Activated T-cell treated with anti-CD3 and anti-CD28 coated beads, Interleukin-2, amount 50 U/mL, for 24 hours (primary cell): ENCODE results near the gene APOL6.
"Not testable (repeated sequence)": the region's sequence is repeated elsewhere in the genome, so short reads cannot be mapped to it uniquely, and the experiment has no call there.

Experiments
- DNase-seq: peaks from one replicate; pipeline ENCODE4 v3.0.0-alpha.2; 2020
- H3K27ac Mint-ChIP-seq: 2 replicates; pipeline ENCODE4 v1.8.0; 2020; ENCODE audit warnings: mild to moderate bottlenecking, mixed read lengths
- H3K27me3 Mint-ChIP-seq: 2 replicates; pipeline ENCODE4 v1.8.0; 2020; ENCODE audit warnings: mixed read lengths
- H3K36me3 Mint-ChIP-seq: 2 replicates; pipeline ENCODE4 v1.8.0; 2020; ENCODE audit warnings: low read depth, mixed read lengths
- H3K4me1 Mint-ChIP-seq: 2 replicates; pipeline ENCODE4 v1.8.0; 2020; ENCODE audit warnings: low read depth, mixed read lengths
- H3K4me3 Mint-ChIP-seq: 2 replicates; pipeline ENCODE4 v1.8.0; 2020; ENCODE audit warnings: mild to moderate bottlenecking, moderate library complexity, mixed read lengths
- H3K9me3 Mint-ChIP-seq: 2 replicates; pipeline ENCODE4 v1.8.0; 2020; ENCODE audit warnings: mixed read lengths

APOL6 gene

GRCh38 chr22:35663371-35663770 is 15.1 kb downstream of the APOL6 start:
- peak overlapping the region; percentile 43 for H3K4me3 Mint-ChIP-seq

GRCh38 chr22:35664955-35665587 is 16.8 kb downstream of the APOL6 start:
- H3K27me3 Mint-ChIP-seq = no peaks in the 10 kb centered on the region
- H3K27ac Mint-ChIP-seq = no peak overlapping the region
- H3K9me3 Mint-ChIP-seq = peaks cover 26% of the 10 kb centered on the region
- DNase-seq = no peak
- H3K4me3 Mint-ChIP-seq = no peak overlapping the region
- peaks cover 40% of the 10 kb centered on the region for H3K4me1 Mint-ChIP-seq
- H3K36me3 Mint-ChIP-seq = peaks cover 75% of the 10 kb centered on the region

More at GRCh38 chr22:35663371-35663770, 15.1 kb downstream of the APOL6 start:
- Mint-ChIP-seq H3K27ac (peak overlapping the region; percentile 59), H3K27me3 (no peaks in the 10 kb centered on the region), H3K4me1 (peaks cover 56% of the 10 kb centered on the region), H3K36me3 (peaks cover 90% of the 10 kb centered on the region), H3K9me3 (peaks cover 22% of the 10 kb centered on the region)
- no peak for DNase-seq

- not testable (repeated sequence) for H3K27me3 Mint-ChIP-seq, DNase-seq, H3K4me3 Mint-ChIP-seq, H3K27ac Mint-ChIP-seq
- Mint-ChIP-seq H3K9me3 (peaks cover 23% of the 10 kb centered on the region), H3K36me3 (peaks cover 59% of the 10 kb centered on the region), H3K4me1 (peaks cover 24% of the 10 kb centered on the region)
Measured at GRCh38 chr22:35666699-35667098, 18.5 kb downstream of the APOL6 start.

- H3K27me3 Mint-ChIP-seq = no peaks in the 10 kb centered on the region
- peaks cover 32% of the 10 kb centered on the region for H3K36me3 Mint-ChIP-seq
- H3K4me1 Mint-ChIP-seq = peaks cover 17% of the 10 kb centered on the region
- no peak overlapping the region for H3K27ac Mint-ChIP-seq
- no peak overlapping the region for H3K4me3 Mint-ChIP-seq
- peaks cover 40% of the 10 kb centered on the region for H3K9me3 Mint-ChIP-seq
- no peak for DNase-seq
Measured at GRCh38 chr22:35674335-35674734, 26.1 kb downstream of the APOL6 start.

GRCh38 chr22:35676065-35676464 is 27.8 kb downstream of the APOL6 start:
- H3K27ac Mint-ChIP-seq, DNase-seq, H3K27me3 Mint-ChIP-seq, H3K4me3 Mint-ChIP-seq: not testable (repeated sequence)
- H3K36me3 Mint-ChIP-seq = peaks cover 38% of the 10 kb centered on the region
- peaks cover 43% of the 10 kb centered on the region for H3K9me3 Mint-ChIP-seq
- peaks cover 33% of the 10 kb centered on the region for H3K4me1 Mint-ChIP-seq

- Mint-ChIP-seq H3K36me3 (peaks cover 36% of the 10 kb centered on the region), H3K4me3 (no peak overlapping the region), H3K9me3 (peaks cover 47% of the 10 kb centered on the region), H3K27me3 (no peaks in the 10 kb centered on the region), H3K27ac (no peak overlapping the region), H3K4me1 (peaks cover 34% of the 10 kb centered on the region)
- DNase-seq = no peak
Measured at GRCh38 chr22:35677460-35678187, 29.4 kb downstream of the APOL6 start.

- no peaks in the 10 kb centered on the region for H3K27me3 Mint-ChIP-seq
- peaks cover 34% of the 10 kb centered on the region for H3K4me1 Mint-ChIP-seq
- peak overlapping the region; percentile 79 for H3K27ac Mint-ChIP-seq
- H3K9me3 Mint-ChIP-seq = peaks cover 42% of the 10 kb centered on the region
- H3K4me3 Mint-ChIP-seq = no peak overlapping the region
- H3K36me3 Mint-ChIP-seq = peaks cover 36% of the 10 kb centered on the region
- DNase-seq = no peak
Measured at GRCh38 chr22:35678836-35679235, 30.6 kb downstream of the APOL6 start.

GRCh38 chr22:35679492-35679891 is 31.2 kb downstream of the APOL6 start:
- not testable (repeated sequence) for H3K27me3 Mint-ChIP-seq
- H3K4me3 Mint-ChIP-seq = peak overlapping the region; percentile 14
- peak overlapping the region; percentile 79 for H3K27ac Mint-ChIP-seq
- H3K4me1 Mint-ChIP-seq = peaks cover 34% of the 10 kb centered on the region
- peaks cover 42% of the 10 kb centered on the region for H3K9me3 Mint-ChIP-seq
- peaks cover 36% of the 10 kb centered on the region for H3K36me3 Mint-ChIP-seq
- peak; percentile 65 for DNase-seq

GRCh38 chr22:35681454-35682052 is 33.3 kb downstream of the APOL6 start:
- Mint-ChIP-seq H3K4me3 (no peak overlapping the region), H3K27ac (no peak overlapping the region), H3K36me3 (peaks cover 20% of the 10 kb centered on the region), H3K27me3 (no peaks in the 10 kb centered on the region), H3K9me3 (peaks cover 28% of the 10 kb centered on the region), H3K4me1 (peaks cover 34% of the 10 kb centered on the region)
- DNase-seq = no peak

- no peak for DNase-seq
- Mint-ChIP-seq H3K4me1 (peaks cover 25% of the 10 kb centered on the region), H3K36me3 (peaks cover 14% of the 10 kb centered on the region), H3K9me3 (peaks cover 18% of the 10 kb centered on the region), H3K4me3 (no peak overlapping the region), H3K27ac (no peak overlapping the region), H3K27me3 (no peaks in the 10 kb centered on the region)
Measured at GRCh38 chr22:35683560-35683959, 35.3 kb downstream of the APOL6 start.

GRCh38 chr22:35684270-35684700 is 36.0 kb downstream of the APOL6 start:
- Mint-ChIP-seq H3K27ac (no peak overlapping the region), H3K4me1 (peaks cover 18% of the 10 kb centered on the region), H3K9me3 (peaks cover 11% of the 10 kb centered on the region), H3K4me3 (no peak overlapping the region), H3K36me3 (peaks cover 7% of the 10 kb centered on the region), H3K27me3 (no peaks in the 10 kb centered on the region)
- no peak for DNase-seq

GRCh38 chr22:35684732-35685131 is 36.5 kb downstream of the APOL6 start:
- peaks cover 9% of the 10 kb centered on the region for H3K9me3 Mint-ChIP-seq
- H3K27ac Mint-ChIP-seq = no peak overlapping the region
- peaks cover 13% of the 10 kb centered on the region for H3K4me1 Mint-ChIP-seq
- H3K27me3 Mint-ChIP-seq = no peaks in the 10 kb centered on the region
- peaks cover 5% of the 10 kb centered on the region for H3K36me3 Mint-ChIP-seq
- H3K4me3 Mint-ChIP-seq = no peak overlapping the region
- DNase-seq = no peak

- Mint-ChIP-seq H3K4me3 (no peak overlapping the region), H3K27ac (no peak overlapping the region), H3K27me3 (no peaks in the 10 kb centered on the region), H3K4me1 (peaks cover 6% of the 10 kb centered on the region), H3K36me3 (peaks cover 2% of the 10 kb centered on the region), H3K9me3 (peaks cover 8% of the 10 kb centered on the region)
- no peak for DNase-seq
Measured at GRCh38 chr22:35685731-35686130, 37.5 kb downstream of the APOL6 start.

GRCh38 chr22:35686298-35686697 is 38.1 kb downstream of the APOL6 start:
- Mint-ChIP-seq H3K27ac (no peak overlapping the region), H3K27me3 (no peaks in the 10 kb centered on the region), H3K36me3 (no peaks in the 10 kb centered on the region), H3K4me1 (peaks cover 3% of the 10 kb centered on the region), H3K4me3 (no peak overlapping the region), H3K9me3 (peaks cover 6% of the 10 kb centered on the region)
- no peak for DNase-seq

GRCh38 chr22:35687461-35687860 is 39.2 kb downstream of the APOL6 start:
- Mint-ChIP-seq H3K27me3 (no peaks in the 10 kb centered on the region), H3K4me1 (peaks cover 2% of the 10 kb centered on the region), H3K9me3 (no peaks in the 10 kb centered on the region), H3K4me3 (no peak overlapping the region), H3K27ac (no peak overlapping the region), H3K36me3 (no peaks in the 10 kb centered on the region)
- DNase-seq = no peak
